Measurements from ENCODE around the gene KIAA1958. TPM values are rescaled to one million over a fixed set of nuclear protein-coding genes. Genes with fewer than 3 reads are reported as not detected.
A peak's percentile ranks its signal among the peaks of the same experiment; 100 is the strongest.

The KIAA1958 gene
- total and polyA plus RNA-seq, 2 of the 4 experiments (the other 2 are of a cell fraction) = 0.65 to 1.8 TPM

DNA sequence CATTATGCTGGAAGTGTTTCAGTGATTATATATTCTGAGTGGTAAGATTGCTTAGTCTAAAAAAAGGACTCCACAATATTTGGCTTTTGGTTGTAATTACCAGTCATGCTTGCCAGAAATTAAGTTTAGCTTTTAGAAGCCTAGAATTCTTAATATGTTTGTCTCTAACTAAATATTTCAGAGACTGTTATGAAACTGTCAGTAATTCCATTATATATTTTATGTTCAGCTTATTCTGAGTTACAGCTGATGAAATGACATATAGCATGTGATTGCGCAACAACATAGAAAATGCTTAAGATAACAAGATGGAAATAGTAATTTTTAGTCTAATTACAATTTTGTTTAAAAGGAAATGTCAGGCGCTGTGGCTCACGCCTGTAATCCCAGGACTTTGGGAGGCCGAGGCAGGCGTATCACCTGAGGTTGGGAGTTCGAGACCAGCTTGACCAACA lies 44.2 kb downstream of the KIAA1958 start:
- DNase-seq (no peak), ATAC-seq (ENCODE audit: low read depth) (no peak)
- no TSS peak for BruUV-seq (replicated peaks)
- Histone ChIP-seq H3K56ac (ENCODE audit: extremely low read depth, insufficient read depth, low read length) (no peak overlapping the region), H4K20me1 (ENCODE audit: insufficient read depth, low read length) (no peaks in the 10 kb centered on the region), H2AK5ac (ENCODE audit: low read depth, low read length) (no peak overlapping the region), H2AFZ (replicated peaks; ENCODE audit: low read length, poor library complexity) (no peak overlapping the region), H4K8ac (ENCODE audit: low read depth in 2 of 2, low read length in 2 of 2) (no peak overlapping the region), H2BK15ac (ENCODE audit: low read depth, low read length) (no peak overlapping the region), H3K9me3 (ENCODE audit: control insufficient read depth, insufficient read depth, low read length) (no peaks in the 10 kb centered on the region), H3K23ac (ENCODE audit: low read depth, low read length) (no peak overlapping the region), H2BK5ac (ENCODE audit: low read depth, low read length, poor library complexity, severe bottlenecking) (no peak overlapping the region), H3K18ac (ENCODE audit: low read depth, low read length) (no peak overlapping the region), H3K27me3 (ENCODE audit: control insufficient read depth, insufficient read depth, low read length) (no peaks in the 10 kb centered on the region), H4K91ac (ENCODE audit: insufficient read depth, low read depth, low read length) (no peak overlapping the region), H3K36me3 (ENCODE audit: control insufficient read depth, insufficient read depth, low read length) (no peaks in the 10 kb centered on the region), H3K4me2 (ENCODE audit: low read depth, low read length) (no peak overlapping the region), H2BK20ac (ENCODE audit: low read depth, low read length) (no peak overlapping the region), H3K79me1 (ENCODE audit: low read depth in 1 of 2, low read length in 2 of 2) (no peaks in the 10 kb centered on the region), H3K9me1 (ENCODE audit: insufficient read depth, low read length) (peaks cover 5% of the 10 kb centered on the region; the same call in 1 of the 2 replicates), H3K4me1 (ENCODE audit: control insufficient read depth, insufficient read depth, low read length) (peaks cover 3% of the 10 kb centered on the region), H2BK120ac (ENCODE audit: low read depth, low read length) (no peak overlapping the region), H4K5ac (ENCODE audit: low read depth, low read length) (no peak overlapping the region), H3K4ac (ENCODE audit: low read depth, low read length) (no peak overlapping the region), H3K4me3 (ENCODE audit: insufficient read depth, low read depth, low read length) (no peak overlapping the region), H3K9ac (ENCODE audit: low read depth, low read length) (no peak overlapping the region), H3K27ac (ENCODE audit: insufficient read depth, low read length) (no peak overlapping the region), H3K14ac (replicated peaks; ENCODE audit: low read depth, low read length) (no peak overlapping the region), H2AK9ac (replicated peaks; ENCODE audit: low read depth, low read length, poor library complexity) (no peak overlapping the region)
- TF ChIP-seq NFE2L2 (IDR thresholded peaks at IDR 0.05; ENCODE audit: low read depth, low read length) (no peak), CEBPB (IDR thresholded peaks at IDR 0.05; ENCODE audit: low read depth, low read length) (peak; percentile 99), SMC3 (IDR thresholded peaks at IDR 0.05; ENCODE audit: low read depth, low read length) (no peak)
- dilution Hi-C loops (cut with HindIII; ENCODE audit: low sequenced_read_pairs, unreplicated experiment) = no loop called here
- in situ Hi-C loops (cut with MboI; ENCODE audit: low sequenced_read_pairs) = no loop called here
- intact Hi-C loops (cut with micrococcal nuclease) = loop anchor here (5.0 kb wide), 1 partner anchor 33 kb away; no protein-coding TSS in a partner anchor
- no CpG with 5 or more reads among the region's 6 CpGs for WGBS, 2 experiments (ENCODE audit: extremely low coverage in 2 of 2, insufficient read length in 1 of 2)
- CTCF ChIA-PET = interaction anchor here (1.2 kb wide), 1 partner anchor 11 kb away, joined by 3 read pairs; no protein-coding TSS in a partner anchor
- POLR2A ChIA-PET (ENCODE audit: unreplicated experiment) = no interaction called here
